CD4-positive, CD25-positive, alpha-beta regulatory T cell (primary cell): ENCODE data around the gene PTTG1IP2. TPM values are rescaled to one million over a fixed set of nuclear protein-coding genes. Genes with fewer than 3 reads are reported as not detected.
A peak's percentile ranks its signal among the peaks of the same experiment; 100 is the strongest.
"Not testable (repeated sequence)": the region's sequence is repeated elsewhere in the genome, so short reads cannot be mapped to it uniquely, and the experiment has no call there.

ENCODE experiments used
- ATAC-seq, 2 donors: fragments of 150-1000 bp; cut with Tn5 transposase; one replicate each; pipeline ENCODE4 v1.10.0; 2021; ENCODE audit warnings: low read depth in 2 of 2, moderate number of reproducible peaks in 2 of 2, moderate library complexity in 1 of 2
- DNase-seq, 3 donors: peaks; one replicate each; pipeline versions ENCODE4 v3.0.0 to v3.0.0-alpha.2; 2012 to 2022; ENCODE audit warnings: mixed read lengths in 1 of 3
- H3K27ac ChIP-seq: one replicate; pipeline ENCODE4 v1.7.0; 2013; ENCODE audit warnings: mild to moderate bottlenecking, low read length; ENCODE audit not compliant: insufficient read depth, poor library complexity, severe bottlenecking
- H3K27me3 ChIP-seq: one replicate; pipeline ENCODE4 v1.7.0; 2013; ENCODE audit warnings: low read length; ENCODE audit not compliant: control insufficient read depth, insufficient read depth
- H3K36me3 ChIP-seq: one replicate; pipeline ENCODE4 v1.7.0; 2013; ENCODE audit warnings: mild to moderate bottlenecking, low read length, moderate library complexity; ENCODE audit not compliant: control insufficient read depth, insufficient read depth
- H3K4me1 ChIP-seq: 2 replicates; pipeline ENCODE4 v1.7.0; 2013; ENCODE audit warnings: mild to moderate bottlenecking, low read length; ENCODE audit not compliant: insufficient read depth, control insufficient read depth, poor library complexity, severe bottlenecking
- H3K4me3 ChIP-seq: one replicate; pipeline ENCODE4 v1.7.0; 2013; ENCODE audit warnings: low read depth, mild to moderate bottlenecking, low read length, moderate library complexity
- H3K9me3 ChIP-seq, 2 experiments: 1 replicate in 1 of 2; 2 replicates in 1 of 2; pipeline ENCODE4 v1.7.0; 2013; ENCODE audit warnings: low read length in 2 of 2, mild to moderate bottlenecking in 1 of 2, moderate library complexity in 1 of 2; ENCODE audit not compliant: control insufficient read depth in 2 of 2
- H3K27ac Mint-ChIP-seq, 3 donors: one replicate each; pipeline ENCODE4 v1.8.0; 2020 to 2022; ENCODE audit warnings: mild to moderate bottlenecking in 3 of 3, mixed read lengths in 3 of 3, moderate library complexity in 2 of 3
- H3K27me3 Mint-ChIP-seq: one replicate; pipeline ENCODE4 v1.8.0; 2022; ENCODE audit warnings: mild to moderate bottlenecking, mixed read lengths
- H3K36me3 Mint-ChIP-seq: one replicate; pipeline ENCODE4 v1.8.0; 2020; ENCODE audit warnings: mixed read lengths
- H3K4me1 Mint-ChIP-seq, 4 donors: one replicate each; pipeline ENCODE4 v1.8.0; 2020 to 2022; ENCODE audit warnings: mixed read lengths in 4 of 4, mild to moderate bottlenecking in 1 of 4
- H3K4me3 Mint-ChIP-seq, 4 donors: one replicate each; pipeline ENCODE4 v1.8.0; 2020 to 2022; ENCODE audit warnings: mild to moderate bottlenecking in 4 of 4, mixed read lengths in 4 of 4, moderate library complexity in 3 of 4
- H3K9me3 Mint-ChIP-seq, 7 donors: one replicate each; pipeline ENCODE4 v1.8.0; 2020 to 2022; ENCODE audit warnings: mixed read lengths in 7 of 7, mild to moderate bottlenecking in 3 of 7, moderate library complexity in 2 of 7
- polyA plus RNA-seq, 4 donors: library from polyadenylated mRNA; unstranded; fragments of 300-500 nt; fragmentation: Illumina TruSeq; gene quantifications; one replicate each; pipeline ENCODE4 v1.2.3, GENCODE V29; 2021
- total RNA-seq: library from RNA; stranded (reverse); gene quantifications from one replicate; pipeline ENCODE4 v1.2.3, GENCODE V29; 2022

PTTG1IP2 gene
- total and polyA plus RNA-seq, 5 donors from 2014 or later, result not detected

- Mint-ChIP-seq H3K27ac (peak overlapping the region in 2 of 3 donors; percentile 45 to 62), H3K9me3 (peaks cover 4 to 12% (median 8%) of the 10 kb centered on the region in 7 donors), H3K4me3 (peak overlapping the region; percentile 57 to 87 (median 76)), H3K4me1 (peaks cover 7 to 11% (median 8%) of the 10 kb centered on the region in 4 donors)
- H3K36me3 Mint-ChIP-seq, H3K27me3 Mint-ChIP-seq, H3K36me3 ChIP-seq, H3K4me1 ChIP-seq, H3K9me3 ChIP-seq, H3K27me3 ChIP-seq: not testable (repeated sequence)
- ATAC-seq (peak in 1 of 2 donors; percentile 58), DNase-seq (peak in 2 of 3 donors; percentile 13 to 29)
- H3K27ac ChIP-seq, result peak overlapping the region; percentile 14
- H3K4me3 ChIP-seq, result peak overlapping the region; percentile 83
These were observed 6.2 kb upstream of the PTTG1IP2 start for GRCh38 chr7:90463151-90463628.

DNA sequence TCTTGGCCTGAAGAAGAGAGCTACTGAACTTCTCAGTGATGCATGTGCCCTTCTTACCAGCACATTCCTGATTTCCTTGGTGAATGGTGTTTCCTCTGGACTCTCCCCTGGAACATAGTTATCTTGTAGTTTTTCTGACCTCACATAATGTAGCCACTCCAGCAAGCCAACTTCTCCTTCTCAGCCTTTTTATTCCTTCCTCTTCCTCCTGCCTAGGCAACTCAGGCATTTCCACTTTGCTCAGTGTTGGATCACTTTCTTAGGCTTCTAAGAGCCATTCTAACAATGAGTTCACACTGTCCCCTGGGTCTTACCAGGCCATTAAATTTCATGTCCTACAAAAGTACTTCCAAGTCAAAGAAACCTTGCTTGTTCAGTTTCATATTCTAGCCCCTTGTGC, 3.6 kb upstream of the PTTG1IP2 start:
- ATAC-seq, result no peak
- H3K4me1 Mint-ChIP-seq, result peaks cover 7 to 11% (median 8%) of the 10 kb centered on the region in 4 donors
- Histone ChIP-seq H3K27me3 (no peaks in the 10 kb centered on the region), H3K27ac (no peak overlapping the region), H3K9me3 (peaks cover 0 to 5% of the 10 kb centered on the region in 2 experiments), H3K4me1 (no peaks in the 10 kb centered on the region), H3K36me3 (no peaks in the 10 kb centered on the region), H3K4me3 (no peak overlapping the region)
- no peak overlapping the region for H3K4me3 Mint-ChIP-seq
- no peaks in the 10 kb centered on the region for H3K36me3 Mint-ChIP-seq
- H3K27ac Mint-ChIP-seq, result no peak overlapping the region
- peaks cover 10% of the 10 kb centered on the region for H3K27me3 Mint-ChIP-seq
- no peak for DNase-seq
- peaks cover 4 to 12% (median 8%) of the 10 kb centered on the region in 7 donors for H3K9me3 Mint-ChIP-seq

- DNase-seq, result no peak
- H3K9me3 Mint-ChIP-seq, result peaks cover 0 to 5% (median 0%) of the 10 kb centered on the region in 7 donors
- Histone ChIP-seq H3K9me3 (no peaks in the 10 kb centered on the region), H3K27ac (no peak overlapping the region), H3K4me1 (no peaks in the 10 kb centered on the region), H3K4me3 (no peak overlapping the region), H3K36me3 (no peaks in the 10 kb centered on the region), H3K27me3 (no peaks in the 10 kb centered on the region)
- H3K36me3 Mint-ChIP-seq, result no peaks in the 10 kb centered on the region
- H3K4me3 Mint-ChIP-seq, result no peak overlapping the region
- no peaks in the 10 kb centered on the region for H3K27me3 Mint-ChIP-seq
- no peak for ATAC-seq
- H3K27ac Mint-ChIP-seq, result no peak overlapping the region
- H3K4me1 Mint-ChIP-seq, result no peaks in the 10 kb centered on the region
These were observed 3.5 kb downstream of the PTTG1IP2 start for GRCh38 chr7:90472805-90473540.

- Mint-ChIP-seq H3K9me3 (peaks cover 0 to 5% (median 0%) of the 10 kb centered on the region in 7 donors), H3K4me1 (no peaks in the 10 kb centered on the region), H3K27ac (no peak overlapping the region), H3K36me3 (no peaks in the 10 kb centered on the region), H3K27me3 (no peaks in the 10 kb centered on the region), H3K4me3 (no peak overlapping the region)
- DNase-seq (no peak), ATAC-seq (no peak)
- Histone ChIP-seq H3K4me3 (no peak overlapping the region), H3K27me3 (no peaks in the 10 kb centered on the region), H3K36me3 (no peaks in the 10 kb centered on the region), H3K4me1 (no peaks in the 10 kb centered on the region), H3K9me3 (no peaks in the 10 kb centered on the region), H3K27ac (no peak overlapping the region)
These were observed 4.4 kb downstream of the PTTG1IP2 start for GRCh38 chr7:90473814-90474213.

GRCh38 chr7:90474284-90475210, 5.1 kb downstream of the PTTG1IP2 start:
- DNase-seq, result no peak
- Mint-ChIP-seq H3K4me3 (no peak overlapping the region), H3K9me3 (peaks cover 0 to 5% (median 0%) of the 10 kb centered on the region in 7 donors), H3K36me3 (no peaks in the 10 kb centered on the region), H3K27me3 (no peaks in the 10 kb centered on the region), H3K4me1 (no peaks in the 10 kb centered on the region), H3K27ac (no peak overlapping the region)
- no peaks in the 10 kb centered on the region for H3K9me3 ChIP-seq
- no peaks in the 10 kb centered on the region for H3K36me3 ChIP-seq
- no peak overlapping the region for H3K4me3 ChIP-seq
- no peaks in the 10 kb centered on the region for H3K4me1 ChIP-seq
- ATAC-seq, result no peak
- no peaks in the 10 kb centered on the region for H3K27me3 ChIP-seq
- H3K27ac ChIP-seq, result no peak overlapping the region

DNA sequence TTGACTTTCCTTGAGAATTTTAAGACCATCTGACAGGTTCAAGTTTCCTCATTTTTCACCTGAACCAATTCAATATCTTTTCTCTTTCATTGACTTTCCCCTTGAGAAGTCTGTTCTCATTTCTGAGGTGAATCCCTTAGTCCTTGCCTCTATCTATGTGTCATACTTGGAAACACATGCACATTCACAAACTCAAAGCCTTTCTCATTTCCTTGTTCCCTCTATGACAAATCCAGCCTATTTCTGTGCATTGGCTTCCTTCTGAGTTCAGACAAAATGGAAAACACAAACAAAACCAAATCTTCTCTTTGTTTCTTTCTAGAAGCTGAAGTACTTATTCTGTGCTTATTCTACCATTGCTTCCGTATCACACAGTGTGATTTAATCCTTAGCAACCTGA, 13.8 kb downstream of the PTTG1IP2 start:
- Histone ChIP-seq H3K9me3 (no peaks in the 10 kb centered on the region), H3K4me3 (no peak overlapping the region), H3K27ac (no peak overlapping the region), H3K4me1 (no peaks in the 10 kb centered on the region), H3K36me3 (no peaks in the 10 kb centered on the region), H3K27me3 (peaks cover 3% of the 10 kb centered on the region)
- no peak overlapping the region for H3K27ac Mint-ChIP-seq
- H3K36me3 Mint-ChIP-seq, result no peaks in the 10 kb centered on the region
- DNase-seq (no peak), ATAC-seq (no peak)
- H3K4me1 Mint-ChIP-seq, result no peaks in the 10 kb centered on the region
- H3K27me3 Mint-ChIP-seq, result peaks cover 5% of the 10 kb centered on the region
- H3K4me3 Mint-ChIP-seq, result no peak overlapping the region
- H3K9me3 Mint-ChIP-seq, result peaks cover 0 to 2% (median 0%) of the 10 kb centered on the region in 7 donors

- Mint-ChIP-seq H3K4me3 (no peak overlapping the region), H3K36me3 (no peaks in the 10 kb centered on the region), H3K4me1 (no peaks in the 10 kb centered on the region), H3K27me3 (peaks cover 9% of the 10 kb centered on the region), H3K27ac (no peak overlapping the region), H3K9me3 (peaks cover 0 to 2% (median 0%) of the 10 kb centered on the region in 7 donors)
- Histone ChIP-seq H3K27me3 (peaks cover 3% of the 10 kb centered on the region), H3K4me3 (no peak overlapping the region), H3K27ac (no peak overlapping the region), H3K36me3 (no peaks in the 10 kb centered on the region), H3K9me3 (no peaks in the 10 kb centered on the region), H3K4me1 (no peaks in the 10 kb centered on the region)
- ATAC-seq (no peak), DNase-seq (no peak)
These were observed 15.3 kb downstream of the PTTG1IP2 start for GRCh38 chr7:90484706-90485105.
